ENCODE measurements around the gene SCARB2. TPM values are rescaled to one million over a fixed set of nuclear protein-coding genes. Genes with fewer than 3 reads are reported as not detected.

SCARB2 gene
- total RNA-seq, 4 donors from 2014 or later, result 87.6 to 107 (median 95.8) TPM

- H3K9me3 ChIP-seq, result no peaks in the 10 kb centered on the region
- H3K27me3 ChIP-seq, result no peaks in the 10 kb centered on the region
- WGBS, result 64% methylated on average over 3 of the region's 3 CpGs
- no peak for DNase-seq (ENCODE audit: low spot score in 2 of 2)
- TF ChIP-seq CTCF (IDR thresholded peaks at IDR 0.05) (no peak), POLR2A (IDR thresholded peaks at IDR 0.05) (no peak), EP300 (IDR thresholded peaks at IDR 0.05) (no peak), POLR2AphosphoS5 (IDR thresholded peaks at IDR 0.05) (no peak)
- no peak overlapping the region for H3K4me3 ChIP-seq
- H3K27ac ChIP-seq, result no peak overlapping the region
- peaks cover 24% of the 10 kb centered on the region for H3K36me3 ChIP-seq
- H3K4me1 ChIP-seq, result peaks cover 3% of the 10 kb centered on the region
Observed at GRCh38 chr4:76187152-76187551, 26.5 kb downstream of the SCARB2 start.

- H3K4me3 ChIP-seq, result no peak overlapping the region
- no peak for DNase-seq (ENCODE audit: low spot score in 2 of 2)
- H3K4me1 ChIP-seq, result no peaks in the 10 kb centered on the region
- TF ChIP-seq POLR2AphosphoS5 (IDR thresholded peaks at IDR 0.05), result no peak
- TF ChIP-seq CTCF (IDR thresholded peaks at IDR 0.05), result no peak
- no peak for TF ChIP-seq EP300 (IDR thresholded peaks at IDR 0.05)
- TF ChIP-seq POLR2A (IDR thresholded peaks at IDR 0.05), result no peak
- H3K27me3 ChIP-seq, result no peaks in the 10 kb centered on the region
- peaks cover 7% of the 10 kb centered on the region for H3K36me3 ChIP-seq
- 72% methylated on average over 5 of the region's 5 CpGs for WGBS
- no peaks in the 10 kb centered on the region for H3K9me3 ChIP-seq
- H3K27ac ChIP-seq, result no peak overlapping the region
Observed at GRCh38 chr4:76182463-76182862, 31.2 kb downstream of the SCARB2 start.

GRCh38 chr4:76179398-76180318 lies 34.0 kb downstream of the SCARB2 start:
- TF ChIP-seq POLR2AphosphoS5 (IDR thresholded peaks at IDR 0.05) (no peak), POLR2A (IDR thresholded peaks at IDR 0.05) (no peak), EP300 (IDR thresholded peaks at IDR 0.05) (no peak), CTCF (IDR thresholded peaks at IDR 0.05) (peak; percentile 54 to 80)
- H3K4me3 ChIP-seq, result no peak overlapping the region
- H3K9me3 ChIP-seq, result no peaks in the 10 kb centered on the region
- H3K27ac ChIP-seq, result no peak overlapping the region
- H3K36me3 ChIP-seq, result peaks cover 11% of the 10 kb centered on the region
- no peaks in the 10 kb centered on the region for H3K4me1 ChIP-seq
- WGBS, result 67% methylated on average over 11 of the region's 11 CpGs
- peak; percentile 89 for DNase-seq (ENCODE audit: low spot score in 2 of 2)
- no peaks in the 10 kb centered on the region for H3K27me3 ChIP-seq

GRCh38 chr4:76178296-76178695 lies 35.3 kb downstream of the SCARB2 start:
- no peak for TF ChIP-seq POLR2A (IDR thresholded peaks at IDR 0.05)
- no peak overlapping the region for H3K4me3 ChIP-seq
- no peak overlapping the region for H3K27ac ChIP-seq
- H3K27me3 ChIP-seq, result no peaks in the 10 kb centered on the region
- 44% methylated on average over 2 of the region's 2 CpGs for whole genome bisulfite sequencing
- H3K36me3 ChIP-seq, result peaks cover 24% of the 10 kb centered on the region
- H3K4me1 ChIP-seq, result no peaks in the 10 kb centered on the region
- H3K9me3 ChIP-seq, result no peaks in the 10 kb centered on the region
- DNase-seq (ENCODE audit: low spot score in 2 of 2), result no peak

- Histone ChIP-seq H3K36me3 (peaks cover 30% of the 10 kb centered on the region), H3K9me3 (no peaks in the 10 kb centered on the region), H3K4me3 (no peak overlapping the region), H3K27ac (no peak overlapping the region), H3K4me1 (no peaks in the 10 kb centered on the region), H3K27me3 (no peaks in the 10 kb centered on the region)
- DNase-seq (ENCODE audit: low spot score in 2 of 2), result no peak
- TF ChIP-seq POLR2A (IDR thresholded peaks at IDR 0.05) (no peak), POLR2AphosphoS5 (IDR thresholded peaks at IDR 0.05) (no peak), CTCF (IDR thresholded peaks at IDR 0.05) (no peak), EP300 (IDR thresholded peaks at IDR 0.05) (no peak)
Observed at GRCh38 chr4:76177709-76178108, 35.9 kb downstream of the SCARB2 start.

All from suprapubic skin (tissue), 4 donors.